Thyroid gland (tissue), 4 donors: ENCODE measurements around the gene CPE. TPM values are rescaled to one million over a fixed set of nuclear protein-coding genes. Genes with fewer than 3 reads are reported as not detected.

Source experiments
- DNase-seq, 2 donors: peaks; one replicate each; pipeline ENCODE4 v3.0.0-alpha.2; 2019
- H3K27ac ChIP-seq, 3 donors: fragments of 200-600 bp; sonication (generic); 1 replicate in 2 of 3; 2 replicates in 1 of 3; pipeline ENCODE4 v1.5.1; 2016 to 2019; ENCODE audit warnings: mild to moderate bottlenecking in 1 of 3, moderate library complexity in 1 of 3
- H3K27me3 ChIP-seq: fragments of 200-600 bp; sonication (generic); one replicate; pipeline ENCODE4 v1.5.1; 2019
- H3K36me3 ChIP-seq, 2 donors: fragments of 200-600 bp; sonication (generic); one replicate each; pipeline ENCODE4 v1.5.1; 2016 to 2019
- H3K4me1 ChIP-seq, 2 donors: fragments of 200-600 bp; sonication (generic); one replicate each; pipeline ENCODE4 v1.5.1; 2017 to 2019
- H3K4me3 ChIP-seq, 3 donors: fragments of 200-600 bp; sonication (generic); replicated peaks in 1 of 3; 1 replicate in 2 of 3; 2 replicates in 1 of 3; pipeline ENCODE4 v1.5.1; 2016; ENCODE audit warnings: mild to moderate bottlenecking in 1 of 3
- H3K9me3 ChIP-seq: fragments of 200-600 bp; sonication (generic); one replicate; pipeline ENCODE4 v1.5.1; 2017
- CTCF ChIP-seq, 6 experiments: fragments of 200-600 bp in 3 of 6; fragments of 450-650 bp in 3 of 6; sonication (generic) in 3 of 6; IDR thresholded peaks; one replicate each; pipeline ENCODE4 v1.5.1; 2016 to 2019; ENCODE audit warnings: antibody characterized with exemption in 6 of 6, mild to moderate bottlenecking in 2 of 6, inconsistent platforms in 1 of 6, moderate library complexity in 1 of 6
- POLR2A ChIP-seq, 2 donors: fragments of 450-650 bp; IDR thresholded peaks; one replicate each; pipeline ENCODE4 v1.6.1; 2017; ENCODE audit warnings: antibody characterized with exemption in 2 of 2, mild to moderate bottlenecking in 2 of 2, moderate library complexity in 1 of 2
- WGBS, 2 donors: methylation state at CpG; one replicate each; pipeline ENCODE4 v1.1.5; 2017; 5-methylcytosine and 5-hydroxymethylcytosine counted together
- intact Hi-C: fragments of 100-400 bp; cut with DNase I; formaldehyde crosslinking; loops from one replicate; pipeline ENCODE4 v1.15.1; 2023
- total RNA-seq, 4 donors: library from RNA; depleted of rRNA; stranded (reverse); fragments of >200 nt; gene quantifications; one replicate each; pipeline ENCODE4 v1.2.3, GENCODE V29; 2016

Gene CPE
- total RNA-seq, 4 donors from 2014 or later = 159 to 334 (median 309) TPM

GRCh38 chr4:165426823-165427222 is 48.0 kb downstream of the CPE start:
- H3K9me3 ChIP-seq = no peaks in the 10 kb centered on the region

GRCh38 chr4:165428957-165429356 is 50.1 kb downstream of the CPE start:
- TF ChIP-seq POLR2A (IDR thresholded peaks at IDR 0.05) (no peak), CTCF (IDR thresholded peaks at IDR 0.05) (no peak)
- intact Hi-C loops = no loop called here

More at GRCh38 chr4:165426823-165427222, 48.0 kb downstream of the CPE start:
- no peak for DNase-seq
- Histone ChIP-seq H3K27me3 (no peaks in the 10 kb centered on the region), H3K4me3 (no peak overlapping the region), H3K4me1 (peaks cover 0 to 2% of the 10 kb centered on the region in 2 donors), H3K27ac (no peak overlapping the region), H3K36me3 (no peaks in the 10 kb centered on the region)
- intact Hi-C loops = no loop called here
- TF ChIP-seq CTCF (IDR thresholded peaks at IDR 0.05) = no peak
- TF ChIP-seq POLR2A (IDR thresholded peaks at IDR 0.05) = no peak
- 70 to 93% methylated on average over 3 of the region's 3 CpGs for WGBS, 2 donors

GRCh38 chr4:165433529-165433928 is 54.7 kb downstream of the CPE start:
- Histone ChIP-seq H3K27ac (no peak overlapping the region), H3K36me3 (no peaks in the 10 kb centered on the region), H3K27me3 (no peaks in the 10 kb centered on the region), H3K9me3 (no peaks in the 10 kb centered on the region), H3K4me1 (no peaks in the 10 kb centered on the region), H3K4me3 (no peak overlapping the region)
- intact Hi-C loops = no loop called here
- TF ChIP-seq POLR2A (IDR thresholded peaks at IDR 0.05) = no peak
- TF ChIP-seq CTCF (IDR thresholded peaks at IDR 0.05) = no peak
- 96 to 100% methylated on average over 5 of the region's 5 CpGs for WGBS, 2 donors
- DNase-seq = no peak

More at GRCh38 chr4:165428957-165429356, 50.1 kb downstream of the CPE start:
- Histone ChIP-seq H3K27me3 (no peaks in the 10 kb centered on the region), H3K4me1 (no peaks in the 10 kb centered on the region), H3K36me3 (no peaks in the 10 kb centered on the region), H3K27ac (no peak overlapping the region), H3K9me3 (no peaks in the 10 kb centered on the region), H3K4me3 (no peak overlapping the region)
- DNase-seq = no peak
- WGBS, 2 donors = 86 to 100% methylated on average over 2 of the region's 2 CpGs

GRCh38 chr4:165437691-165438090 is 58.9 kb downstream of the CPE start:
- TF ChIP-seq POLR2A (IDR thresholded peaks at IDR 0.05) = no peak
- no peak for TF ChIP-seq CTCF (IDR thresholded peaks at IDR 0.05)
- Histone ChIP-seq H3K27ac (no peak overlapping the region), H3K4me1 (peaks cover 0 to 5% of the 10 kb centered on the region in 2 donors), H3K4me3 (no peak overlapping the region), H3K27me3 (no peaks in the 10 kb centered on the region), H3K36me3 (no peaks in the 10 kb centered on the region), H3K9me3 (no peaks in the 10 kb centered on the region)
- intact Hi-C loops = no loop called here
- WGBS, 2 donors = 96 to 99% methylated on average over 3 of the region's 3 CpGs
- no peak for DNase-seq

GRCh38 chr4:165439344-165439743 is 60.5 kb downstream of the CPE start:
- 68 to 79% methylated on average over 2 of the region's 2 CpGs for WGBS, 2 donors
- DNase-seq = no peak
- TF ChIP-seq CTCF (IDR thresholded peaks at IDR 0.05) (no peak), POLR2A (IDR thresholded peaks at IDR 0.05) (no peak)
- intact Hi-C loops = no loop called here
- Histone ChIP-seq H3K36me3 (no peaks in the 10 kb centered on the region), H3K9me3 (no peaks in the 10 kb centered on the region), H3K4me3 (no peak overlapping the region), H3K27me3 (no peaks in the 10 kb centered on the region), H3K27ac (no peak overlapping the region), H3K4me1 (peaks cover 0 to 5% of the 10 kb centered on the region in 2 donors)
